ENCODE results near the gene RBM38.

DNA sequence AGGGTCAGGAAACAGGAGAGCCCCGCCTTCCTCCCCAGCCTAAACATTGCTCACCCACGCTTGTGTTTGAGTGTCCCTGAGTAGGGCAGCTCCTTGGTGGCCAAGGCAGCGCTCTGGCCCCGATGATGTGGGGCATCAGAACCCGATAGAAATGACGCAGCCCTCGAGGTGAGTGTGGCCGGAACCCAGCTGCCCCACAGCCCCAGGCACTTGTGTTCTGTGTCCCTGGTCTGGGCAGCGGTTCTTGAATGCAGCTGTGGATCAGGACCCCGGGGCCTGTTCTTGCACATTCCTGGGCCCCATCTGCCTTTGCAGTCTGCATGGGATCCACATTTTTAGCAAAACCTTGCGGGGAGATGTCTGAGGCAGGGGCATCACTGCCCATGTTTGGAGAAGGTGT lies 12.8 kb downstream of the RBM38 start:
- TF ChIP-seq, protein P1, sequence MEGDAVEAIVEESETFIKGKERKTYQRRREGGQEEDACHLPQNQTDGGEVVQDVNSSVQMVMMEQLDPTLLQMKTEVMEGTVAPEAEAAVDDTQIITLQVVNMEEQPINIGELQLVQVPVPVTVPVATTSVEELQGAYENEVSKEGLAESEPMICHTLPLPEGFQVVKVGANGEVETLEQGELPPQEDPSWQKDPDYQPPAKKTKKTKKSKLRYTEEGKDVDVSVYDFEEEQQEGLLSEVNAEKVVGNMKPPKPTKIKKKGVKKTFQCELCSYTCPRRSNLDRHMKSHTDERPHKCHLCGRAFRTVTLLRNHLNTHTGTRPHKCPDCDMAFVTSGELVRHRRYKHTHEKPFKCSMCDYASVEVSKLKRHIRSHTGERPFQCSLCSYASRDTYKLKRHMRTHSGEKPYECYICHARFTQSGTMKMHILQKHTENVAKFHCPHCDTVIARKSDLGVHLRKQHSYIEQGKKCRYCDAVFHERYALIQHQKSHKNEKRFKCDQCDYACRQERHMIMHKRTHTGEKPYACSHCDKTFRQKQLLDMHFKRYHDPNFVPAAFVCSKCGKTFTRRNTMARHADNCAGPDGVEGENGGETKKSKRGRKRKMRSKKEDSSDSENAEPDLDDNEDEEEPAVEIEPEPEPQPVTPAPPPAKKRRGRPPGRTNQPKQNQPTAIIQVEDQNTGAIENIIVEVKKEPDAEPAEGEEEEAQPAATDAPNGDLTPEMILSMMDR (conservative IDR thresholded peaks at IDR 0.05; ENCODE audit: low read depth, low read length) = no peak
- no peak for TF ChIP-seq EZH2 (IDR thresholded peaks at IDR 0.05; ENCODE audit: low read length, unreplicated experiment)

Measured in PC-3 (cell line).